GM10248 (cell line): ENCODE results near the gene ATP8B3.

Source experiments
- CTCF ChIA-PET: fragments of 300-600 bp; sonication (Branson Sonifier 250); formaldehyde crosslinking; extraction: SDS; loops from one replicate; lab custom pipeline; 2021; ENCODE audit warnings: antibody characterized with exemption; lab: Yijun Ruan, JAX
- POLR2A ChIA-PET: fragments of 350-650 bp; sonication (Branson Sonifier 250); formaldehyde crosslinking; extraction: SDS; loops from one replicate; lab custom pipeline; 2020; ENCODE audit warnings: antibody characterized with exemption; lab: Yijun Ruan, JAX
- DNase-seq: peaks from one replicate; pipeline ENCODE4 v3.0.0; 2012; ENCODE audit errors: extremely low spot score
- CTCF ChIP-seq: IDR thresholded peaks from 2 replicates; pipeline ENCODE4 v1.5.1; 2012; ENCODE audit warnings: mild to moderate bottlenecking, low read depth; ENCODE audit errors: extremely low read depth, missing control alignments, control extremely low read depth

The ATP8B3 gene

DNA sequence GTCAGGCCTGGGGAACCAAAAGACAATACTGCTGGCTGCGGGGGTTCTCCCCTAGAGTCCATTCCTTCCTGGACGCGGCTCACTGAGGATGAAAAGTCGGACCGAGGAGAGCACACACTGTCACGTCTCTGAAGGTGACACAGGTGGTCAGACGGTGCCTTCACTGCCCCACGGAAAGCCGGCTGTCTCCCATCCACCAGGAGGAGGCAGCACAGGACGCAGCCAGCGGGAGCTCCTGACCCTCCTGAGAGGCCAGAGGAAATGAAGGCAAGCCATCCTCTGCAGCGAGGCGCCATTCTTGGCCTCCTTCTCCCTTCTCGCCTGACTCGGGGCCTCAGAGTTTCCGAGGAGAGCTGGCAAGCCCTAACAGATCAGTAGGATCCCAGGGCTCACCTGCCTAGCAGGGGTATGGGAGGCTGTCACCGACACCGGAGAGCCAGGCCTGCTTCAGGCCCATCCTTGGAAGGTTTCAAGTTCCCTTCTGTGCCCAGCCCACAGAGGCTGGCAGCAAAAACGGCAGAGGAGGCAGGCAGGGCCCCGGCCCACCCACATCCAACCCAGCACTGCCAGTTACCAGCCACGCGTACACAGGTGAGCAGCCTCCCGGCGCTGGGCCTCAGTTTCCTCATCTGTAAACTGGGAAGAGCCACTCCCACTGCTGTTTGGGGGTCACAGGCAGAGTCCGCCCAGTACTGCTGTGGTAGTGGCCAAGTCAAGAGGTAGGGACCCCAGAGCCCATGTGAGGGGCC, 31.7 kb upstream of the ATP8B3 start:
- ChIA-PET CTCF (interaction anchor here (1.3 to 4.6 kb wide), 3 partner anchors 18 to 298 kb away, joined by 3 to 19 read pairs (median 4); no protein-coding TSS in a partner anchor), POLR2A (no interaction called here)
- no peak for DNase-seq
- no peak for TF ChIP-seq CTCF

DNA sequence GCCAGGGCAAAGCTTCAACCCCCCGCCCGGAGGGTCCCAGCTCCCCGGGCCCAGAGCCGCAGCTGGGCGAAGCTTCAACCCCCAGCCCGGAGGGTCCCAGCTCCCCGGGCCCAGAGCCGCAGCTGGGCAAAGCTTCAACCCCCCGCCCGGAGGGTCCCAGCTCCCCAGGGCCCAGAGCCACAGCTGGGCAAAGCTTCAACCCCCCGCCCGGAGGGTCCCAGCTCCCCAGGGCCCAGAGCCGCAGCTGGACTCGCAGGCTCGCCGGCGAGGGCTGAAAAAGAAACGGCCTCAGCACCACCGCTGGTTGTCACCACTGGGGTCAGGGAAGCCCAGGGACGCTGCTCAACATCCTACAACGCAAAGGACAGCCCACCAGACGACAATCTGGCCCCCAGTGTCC, 31.0 kb upstream of the ATP8B3 start:
- no peak for DNase-seq
- ChIA-PET POLR2A (no interaction called here), CTCF (interaction anchor here (1.3 to 4.6 kb wide), 3 partner anchors 17 to 297 kb away, joined by 3 to 19 read pairs (median 4); no protein-coding TSS in a partner anchor)
- TF ChIP-seq CTCF: no peak

GRCh38 chr19:1841209-1841924, 29.3 kb upstream of the ATP8B3 start:
- ChIA-PET CTCF (interaction anchor here (1.2 to 7.1 kb wide), 5 partner anchors 12 to 87 kb away, joined by 3 to 152 read pairs (median 3); no protein-coding TSS in a partner anchor), POLR2A (no interaction called here)
- no peak for DNase-seq

DNA sequence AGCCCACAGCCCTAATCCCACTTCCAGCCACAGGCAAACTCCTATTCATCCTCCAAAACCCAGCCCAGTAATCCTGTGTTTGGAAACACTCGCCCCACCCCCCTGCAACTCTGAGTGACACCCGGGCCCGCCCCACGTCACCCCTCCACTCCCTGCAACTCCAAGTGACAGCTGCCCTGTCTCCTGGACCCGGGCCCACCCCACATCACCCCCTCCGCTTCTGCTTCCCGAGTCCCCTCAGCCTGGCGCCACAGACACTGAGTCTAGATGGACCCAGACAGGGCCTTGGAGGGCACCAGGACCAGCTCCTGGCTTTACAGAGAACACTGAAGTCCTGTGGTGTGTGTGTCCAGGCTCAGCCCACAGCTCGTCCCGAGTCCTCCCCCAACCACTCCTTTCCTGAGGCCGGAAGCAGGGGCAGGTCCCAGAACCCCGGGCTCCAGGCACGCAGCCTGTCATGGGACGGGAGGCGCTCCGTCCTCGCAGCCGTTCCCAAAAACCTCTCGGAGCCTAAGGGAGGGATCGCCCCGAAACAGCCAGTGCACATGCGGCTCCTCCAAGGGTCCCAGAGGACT, 28.6 kb upstream of the ATP8B3 start:
- CTCF ChIA-PET: interaction anchor here (0.6 to 7.1 kb wide), 3 partner anchors 12 to 24 kb away, joined by 3 to 152 read pairs (median 3); no protein-coding TSS in a partner anchor
- DNase-seq: no peak
- no peak for TF ChIP-seq CTCF
- POLR2A ChIA-PET: interaction anchor here (0.9 kb wide), 1 partner anchor 36 kb away, joined by 3 read pairs; no protein-coding TSS in a partner anchor

More at GRCh38 chr19:1841209-1841924, 29.3 kb upstream of the ATP8B3 start:
- TF ChIP-seq CTCF: no peak

DNA sequence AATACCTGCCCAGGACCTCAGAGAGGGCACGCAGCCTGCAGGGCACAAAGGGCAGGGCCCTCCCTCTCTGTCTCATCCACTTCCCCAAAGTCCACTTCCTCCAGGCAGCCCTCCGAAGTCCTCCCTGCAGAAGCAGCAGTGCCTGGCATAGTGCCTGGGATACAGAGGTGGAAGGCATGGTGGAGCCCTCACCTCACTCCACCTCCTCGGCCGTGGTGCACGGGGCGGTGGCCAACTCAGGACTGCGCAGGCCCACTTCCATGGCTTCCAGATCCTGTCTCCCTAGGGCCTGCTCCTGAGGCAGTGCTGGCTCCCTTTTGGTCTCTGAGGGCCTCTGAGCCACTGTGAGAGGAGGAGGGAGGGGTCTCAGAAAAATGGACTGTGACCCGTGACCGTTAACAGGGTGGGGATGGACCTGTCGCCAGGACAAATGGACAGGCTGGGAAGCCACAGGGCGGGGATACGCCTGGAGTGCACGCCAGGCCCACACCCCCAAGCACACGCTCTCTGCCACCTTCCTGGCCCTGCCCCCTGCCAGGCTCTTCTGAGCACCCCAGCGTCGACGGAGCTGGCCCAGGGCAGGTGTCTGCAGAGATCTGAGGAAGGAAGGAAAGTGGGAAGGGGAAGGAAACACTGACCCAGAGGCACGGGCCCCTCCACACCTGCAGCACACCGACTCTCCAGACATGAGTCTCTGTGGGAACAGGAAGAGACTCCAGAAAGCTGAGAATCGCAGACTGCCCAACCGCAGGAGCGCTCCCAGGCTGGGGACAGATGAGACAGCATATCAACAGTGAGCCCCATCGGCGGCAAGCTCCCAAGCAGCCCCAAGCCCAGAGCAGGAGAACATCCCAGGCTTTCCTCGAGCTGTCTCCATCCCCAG, 27.8 kb upstream of the ATP8B3 start:
- no peak for DNase-seq
- POLR2A ChIA-PET: interaction anchor here (0.6 to 0.9 kb wide), 2 partner anchors 37 to 250 kb away, joined by 3 read pairs; no protein-coding TSS in a partner anchor
- TF ChIP-seq CTCF: no peak
- CTCF ChIA-PET: interaction anchor here (0.6 to 7.1 kb wide), 6 partner anchors 13 to 168 kb away, joined by 3 to 152 read pairs (median 3); no protein-coding TSS in a partner anchor
